ENCODE measurements around the gene C1orf232. TPM values are rescaled to one million over a fixed set of nuclear protein-coding genes. Genes with fewer than 3 reads are reported as not detected.

Gene C1orf232
- total RNA-seq, 1 experiment from 2014 or later = not detected

DNA sequence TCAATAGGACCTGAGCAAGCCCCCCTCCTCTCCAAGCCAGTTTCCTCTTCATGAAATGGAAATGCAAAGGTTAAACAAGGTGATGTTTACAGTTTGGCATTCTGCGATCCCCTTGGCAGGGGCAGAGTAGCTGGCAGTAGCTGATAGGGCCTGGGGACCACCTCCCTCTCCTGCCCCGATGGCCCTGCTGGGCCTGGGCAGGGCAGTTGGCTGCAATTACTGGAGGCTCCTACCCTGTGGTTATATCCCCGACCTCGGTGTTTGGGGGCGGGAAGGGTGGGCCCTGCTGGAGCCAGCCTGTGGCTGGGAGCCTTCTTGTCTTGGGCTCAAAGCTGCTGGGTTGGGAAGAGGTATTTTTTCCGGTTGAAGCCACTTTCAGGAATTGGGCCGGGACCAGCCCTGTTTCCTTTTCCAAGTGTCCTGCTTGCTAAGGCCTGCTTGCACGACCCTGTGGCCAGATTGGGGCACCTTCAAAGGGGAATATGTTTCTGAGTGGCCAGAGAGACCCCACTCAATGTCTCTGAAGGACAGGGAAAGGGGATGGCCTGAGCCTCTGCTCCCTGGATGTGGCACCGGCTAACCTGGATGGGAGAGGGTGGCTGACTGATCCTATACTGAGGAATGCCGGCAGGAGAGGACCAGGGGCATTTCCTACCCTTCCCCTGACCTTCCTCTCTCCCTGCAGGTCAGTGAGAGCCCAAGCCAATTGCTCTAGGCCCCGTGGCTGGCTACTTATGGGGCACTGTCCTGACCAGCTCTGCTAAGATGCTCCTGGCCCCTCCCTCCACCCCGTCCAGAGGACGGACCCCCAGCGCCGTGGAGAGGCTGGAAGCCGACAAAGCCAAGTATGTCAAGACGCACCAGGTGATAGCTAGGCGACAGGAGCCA, 8.0 kb downstream of the C1orf232 start:
- Histone ChIP-seq H3K36me3 (ENCODE audit: insufficient read depth, low read length, poor library complexity, severe bottlenecking) (no peaks in the 10 kb centered on the region), H3K4me3 (ENCODE audit: low read depth, low read length, poor library complexity, severe bottlenecking) (no peak overlapping the region), H3K27me3 (replicated peaks; ENCODE audit: insufficient read depth, low read depth, low read length, poor library complexity) (no peaks in the 10 kb centered on the region), H3K4me1 (ENCODE audit: insufficient read depth, low read length, poor library complexity, severe bottlenecking) (peaks cover 28% of the 10 kb centered on the region), H3K27ac (ENCODE audit: low read depth, low read length, poor library complexity, severe bottlenecking) (no peak overlapping the region), H3K9me3 (ENCODE audit: low read depth, low read length, poor library complexity, severe bottlenecking) (no peaks in the 10 kb centered on the region)
- no peak for DNase-seq (ENCODE audit: low spot score)
- POLR2A ChIA-PET (ENCODE audit: low non-redundant PET) = no interaction called here
- BruUV-seq (replicated peaks) = no TSS peak
- CTCF ChIA-PET = no interaction called here
- TF ChIP-seq, protein P1, sequence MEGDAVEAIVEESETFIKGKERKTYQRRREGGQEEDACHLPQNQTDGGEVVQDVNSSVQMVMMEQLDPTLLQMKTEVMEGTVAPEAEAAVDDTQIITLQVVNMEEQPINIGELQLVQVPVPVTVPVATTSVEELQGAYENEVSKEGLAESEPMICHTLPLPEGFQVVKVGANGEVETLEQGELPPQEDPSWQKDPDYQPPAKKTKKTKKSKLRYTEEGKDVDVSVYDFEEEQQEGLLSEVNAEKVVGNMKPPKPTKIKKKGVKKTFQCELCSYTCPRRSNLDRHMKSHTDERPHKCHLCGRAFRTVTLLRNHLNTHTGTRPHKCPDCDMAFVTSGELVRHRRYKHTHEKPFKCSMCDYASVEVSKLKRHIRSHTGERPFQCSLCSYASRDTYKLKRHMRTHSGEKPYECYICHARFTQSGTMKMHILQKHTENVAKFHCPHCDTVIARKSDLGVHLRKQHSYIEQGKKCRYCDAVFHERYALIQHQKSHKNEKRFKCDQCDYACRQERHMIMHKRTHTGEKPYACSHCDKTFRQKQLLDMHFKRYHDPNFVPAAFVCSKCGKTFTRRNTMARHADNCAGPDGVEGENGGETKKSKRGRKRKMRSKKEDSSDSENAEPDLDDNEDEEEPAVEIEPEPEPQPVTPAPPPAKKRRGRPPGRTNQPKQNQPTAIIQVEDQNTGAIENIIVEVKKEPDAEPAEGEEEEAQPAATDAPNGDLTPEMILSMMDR (conservative IDR thresholded peaks at IDR 0.05; ENCODE audit: low read depth, low read length) = no peak
- TF ChIP-seq EZH2 (IDR thresholded peaks at IDR 0.05; ENCODE audit: borderline replicate concordance, low read depth, low read length, poor library complexity, severe bottlenecking) = no peak
- intact Hi-C loops (cut with micrococcal nuclease; ENCODE audit: unreplicated experiment) = no loop called here

DNA sequence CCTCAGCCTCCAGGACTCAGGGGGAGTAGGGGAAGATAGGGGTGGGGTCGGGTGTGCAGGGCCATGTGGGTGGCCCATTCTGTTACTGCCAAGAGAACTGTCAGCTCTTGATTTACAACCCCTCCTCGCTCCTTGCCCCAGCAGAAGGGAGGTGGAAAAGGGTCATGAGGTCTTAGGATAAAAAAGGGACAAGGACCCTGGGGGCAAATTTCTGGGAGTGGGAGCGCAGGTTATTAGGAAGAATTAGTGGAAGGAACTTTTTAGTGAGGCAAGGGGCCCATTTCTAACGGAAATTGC, 9.1 kb downstream of the C1orf232 start:
- Histone ChIP-seq H3K4me1 (ENCODE audit: insufficient read depth, low read length, poor library complexity, severe bottlenecking) (peaks cover 36% of the 10 kb centered on the region), H3K4me3 (ENCODE audit: low read depth, low read length, poor library complexity, severe bottlenecking) (no peak overlapping the region), H3K27me3 (replicated peaks; ENCODE audit: insufficient read depth, low read depth, low read length, poor library complexity) (no peaks in the 10 kb centered on the region), H3K27ac (ENCODE audit: low read depth, low read length, poor library complexity, severe bottlenecking) (no peak overlapping the region), H3K36me3 (ENCODE audit: insufficient read depth, low read length, poor library complexity, severe bottlenecking) (no peaks in the 10 kb centered on the region), H3K9me3 (ENCODE audit: low read depth, low read length, poor library complexity, severe bottlenecking) (no peaks in the 10 kb centered on the region)
- POLR2A ChIA-PET (ENCODE audit: low non-redundant PET) = interaction anchor here (0.5 kb wide), 1 partner anchor 17 kb away, joined by 4 read pairs; no protein-coding TSS in a partner anchor
- intact Hi-C loops (cut with micrococcal nuclease; ENCODE audit: unreplicated experiment) = no loop called here
- CTCF ChIA-PET = interaction anchor here (0.7 kb wide), 1 partner anchor 21 kb away, joined by 3 read pairs; no protein-coding TSS in a partner anchor
- DNase-seq (ENCODE audit: low spot score) = no peak
- TF ChIP-seq, protein P1 (conservative IDR thresholded peaks at IDR 0.05; ENCODE audit: low read depth, low read length) = no peak
- no peak for TF ChIP-seq EZH2 (IDR thresholded peaks at IDR 0.05; ENCODE audit: borderline replicate concordance, low read depth, low read length, poor library complexity, severe bottlenecking)
- no TSS peak for BruUV-seq (replicated peaks)

DNA sequence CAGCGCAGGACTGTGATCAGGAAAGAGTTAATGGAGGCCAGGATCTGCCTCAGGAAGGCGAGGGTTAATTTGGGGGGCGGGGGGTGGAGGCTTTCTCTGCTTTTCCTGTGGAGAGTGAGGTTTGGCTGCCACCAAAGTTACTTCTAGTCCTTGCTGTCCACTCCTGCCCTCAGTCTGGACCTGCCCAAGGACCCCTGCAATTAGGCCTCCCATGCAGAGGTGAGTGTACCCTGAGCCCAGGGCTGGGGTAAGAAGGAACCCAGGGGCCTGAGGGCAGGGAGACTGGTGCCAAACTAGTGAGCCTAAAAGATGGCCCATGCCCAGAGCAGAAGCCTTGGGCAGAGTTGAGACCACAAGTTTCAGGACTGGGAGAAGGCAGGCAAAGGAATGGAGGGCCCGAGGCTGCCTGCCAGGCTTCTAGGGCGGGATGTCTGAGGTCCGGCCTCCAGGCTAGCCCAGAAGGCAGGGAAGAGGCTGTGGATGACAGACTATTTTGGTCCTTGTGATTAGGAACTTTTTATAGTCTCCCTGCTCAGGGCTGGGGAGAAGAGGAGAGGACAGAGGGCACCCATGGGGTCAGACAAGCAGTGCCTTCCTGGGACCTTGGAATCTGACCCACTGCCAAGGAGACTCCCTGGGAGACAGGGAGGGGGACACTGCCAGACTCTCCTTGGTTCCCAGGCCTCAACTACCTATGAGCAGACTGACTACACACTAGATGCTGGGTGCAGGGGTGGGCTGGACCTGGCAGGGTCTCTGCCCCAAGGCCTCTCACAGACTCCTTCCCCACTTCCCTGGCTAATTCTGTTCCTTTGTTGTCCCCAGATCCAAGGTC, 9.6 kb downstream of the C1orf232 start, which contains the start of gene FAM110D:
Gene FAM110D, plus strand, starts transcription at position 172 of the 835 bp plus-strand sequence. CDS start 2,213 bp downstream, outside the sequence.
- DNase-seq (ENCODE audit: low spot score) = no peak
- intact Hi-C loops (cut with micrococcal nuclease; ENCODE audit: unreplicated experiment) = no loop called here
- ChIA-PET CTCF (interaction anchor here (0.7 kb wide), 1 partner anchor 20 kb away, joined by 3 read pairs; no protein-coding TSS in a partner anchor), POLR2A (ENCODE audit: low non-redundant PET) (interaction anchor here (0.5 kb wide), 1 partner anchor 17 kb away, joined by 4 read pairs; no protein-coding TSS in a partner anchor)
- H3K36me3 ChIP-seq (ENCODE audit: insufficient read depth, low read length, poor library complexity, severe bottlenecking) = no peaks in the 10 kb centered on the region
- no peaks in the 10 kb centered on the region for H3K27me3 ChIP-seq (replicated peaks; ENCODE audit: insufficient read depth, low read depth, low read length, poor library complexity)
- no peak for TF ChIP-seq EZH2 (IDR thresholded peaks at IDR 0.05; ENCODE audit: borderline replicate concordance, low read depth, low read length, poor library complexity, severe bottlenecking)
- TF ChIP-seq, protein P1 (conservative IDR thresholded peaks at IDR 0.05; ENCODE audit: low read depth, low read length) = no peak
- peaks cover 35% of the 10 kb centered on the region for H3K4me1 ChIP-seq (ENCODE audit: insufficient read depth, low read length, poor library complexity, severe bottlenecking)
- no peak within 1 kb of the TSS for H3K27ac ChIP-seq (ENCODE audit: low read depth, low read length, poor library complexity, severe bottlenecking)
- no peak within 1 kb of the TSS for H3K4me3 ChIP-seq (ENCODE audit: low read depth, low read length, poor library complexity, severe bottlenecking)
- BruUV-seq (replicated peaks) = no TSS peak
- no peaks in the 10 kb centered on the region for H3K9me3 ChIP-seq (ENCODE audit: low read depth, low read length, poor library complexity, severe bottlenecking)

Data from A673 (cell line).